CD14-positive monocyte (primary cell): ENCODE data around the gene CUEDC1. TPM values are rescaled to one million over a fixed set of nuclear protein-coding genes. Genes with fewer than 3 reads are reported as not detected.
A peak's percentile ranks its signal among the peaks of the same experiment; 100 is the strongest.

Experiments
- DNase-seq, 3 donors: peaks; one replicate each; pipeline ENCODE4 v3.0.0-alpha.2; 2011 to 2022
- H2AFZ ChIP-seq: 2 replicates; pipeline ENCODE4 v1.6.0; 2012; ENCODE audit warnings: mild to moderate bottlenecking, low read depth, low read length, inconsistent platforms; ENCODE audit not compliant: insufficient read depth, poor library complexity, severe bottlenecking
- H3K27ac ChIP-seq, 2 donors: 1 replicate in 1 of 2; 2 replicates in 1 of 2; pipeline ENCODE4 v1.5.1; 2012 to 2013; ENCODE audit warnings: low read length in 2 of 2, control low read depth in 1 of 2, inconsistent platforms in 1 of 2, low read depth in 1 of 2, mild to moderate bottlenecking in 1 of 2
- H3K27me3 ChIP-seq, 2 donors: one replicate each; pipeline versions ENCODE4 v1.6.0 to v1.6.1; 2011 to 2013; ENCODE audit warnings: low read length in 2 of 2; ENCODE audit not compliant: control insufficient read depth in 2 of 2, insufficient read depth in 2 of 2
- H3K36me3 ChIP-seq, 2 donors: replicated peaks in 1 of 2; 1 replicate in 1 of 2; 2 replicates in 1 of 2; pipeline versions ENCODE4 v1.5.1 to v1.6.1; 2012 to 2013; ENCODE audit warnings: low read length in 2 of 2, control low read depth in 1 of 2, inconsistent platforms in 1 of 2, mild to moderate bottlenecking in 1 of 2; ENCODE audit not compliant: insufficient read depth in 2 of 2, control insufficient read depth in 1 of 2
- H3K4me1 ChIP-seq, 2 donors: 1 replicate in 1 of 2; 2 replicates in 1 of 2; pipeline versions ENCODE4 v1.5.1 to v1.6.1; 2012 to 2013; ENCODE audit warnings: low read length in 2 of 2, control low read depth in 1 of 2, inconsistent platforms in 1 of 2, mild to moderate bottlenecking in 1 of 2, moderate library complexity in 1 of 2; ENCODE audit not compliant: insufficient read depth in 2 of 2, control insufficient read depth in 1 of 2
- H3K4me2 ChIP-seq: replicated peaks from 2 replicates; pipeline ENCODE3; 2012; ENCODE audit warnings: low read length, moderate library complexity, mild to moderate bottlenecking; ENCODE audit not compliant: poor library complexity, severe bottlenecking; ENCODE audit errors: extremely low read depth
- H3K4me3 ChIP-seq, 3 experiments: fragments of 200-600 bp in 1 of 3; sonication (generic) in 1 of 3; replicated peaks in 1 of 3; 1 replicate in 2 of 3; 2 replicates in 1 of 3; pipeline ENCODE4 v1.5.1; 2011 to 2013; ENCODE audit warnings: low read length in 3 of 3, mild to moderate bottlenecking in 3 of 3, control low read depth in 2 of 3, low read depth in 2 of 3, inconsistent platforms in 1 of 3, moderate library complexity in 1 of 3
- H3K79me2 ChIP-seq: 2 replicates; pipeline ENCODE4 v1.6.0; 2012; ENCODE audit warnings: mild to moderate bottlenecking, control low read depth, inconsistent platforms, low read length, moderate library complexity; ENCODE audit not compliant: insufficient read depth
- H3K9ac ChIP-seq: 2 replicates; pipeline ENCODE4 v1.6.0; 2017; ENCODE audit warnings: low read length, mild to moderate bottlenecking; ENCODE audit not compliant: insufficient read depth, poor library complexity, severe bottlenecking
- H3K9me3 ChIP-seq, 2 donors: replicated peaks in 1 of 2; 1 replicate in 1 of 2; 2 replicates in 1 of 2; pipeline versions ENCODE4 v1.5.1 to v1.6.1; 2012 to 2013; ENCODE audit warnings: low read length in 2 of 2, control low read depth in 1 of 2; ENCODE audit not compliant: control insufficient read depth in 1 of 2, insufficient read depth in 1 of 2
- H4K20me1 ChIP-seq: 2 replicates; pipeline ENCODE4 v1.6.0; 2012; ENCODE audit warnings: mild to moderate bottlenecking, low read length, control low read depth, moderate library complexity; ENCODE audit not compliant: insufficient read depth
- H3K27ac Mint-ChIP-seq, 7 donors: one replicate each; pipeline ENCODE4 v1.8.0; 2020; ENCODE audit warnings: mild to moderate bottlenecking in 7 of 7, mixed read lengths in 7 of 7, moderate library complexity in 6 of 7, inconsistent platforms in 2 of 7
- H3K27me3 Mint-ChIP-seq, 3 donors: one replicate each; pipeline ENCODE4 v1.8.0; 2021 to 2022; ENCODE audit warnings: low read depth in 3 of 3, mild to moderate bottlenecking in 3 of 3, mixed read lengths in 3 of 3, moderate library complexity in 3 of 3, inconsistent platforms in 1 of 3
- H3K36me3 Mint-ChIP-seq, 2 donors: one replicate each; pipeline ENCODE4 v1.8.0; 2020; ENCODE audit warnings: mixed read lengths in 2 of 2, inconsistent platforms in 1 of 2, mild to moderate bottlenecking in 1 of 2
- H3K4me1 Mint-ChIP-seq: one replicate; pipeline ENCODE4 v1.8.0; 2020; ENCODE audit warnings: mild to moderate bottlenecking, mixed read lengths
- H3K4me3 Mint-ChIP-seq, 2 donors: one replicate each; pipeline ENCODE4 v1.8.0; 2020; ENCODE audit warnings: mild to moderate bottlenecking in 2 of 2, mixed read lengths in 2 of 2, moderate library complexity in 1 of 2
- H3K9me3 Mint-ChIP-seq, 7 donors: one replicate each; pipeline ENCODE4 v1.8.0; 2020 to 2022; ENCODE audit warnings: mixed read lengths in 7 of 7, mild to moderate bottlenecking in 6 of 7, moderate library complexity in 6 of 7, inconsistent platforms in 2 of 7
- WGBS: methylation state at CpG from one replicate; pipeline ENCODE4 v1.1.5; 2013; ENCODE audit warnings: missing lambda C conversion rate; ENCODE audit not compliant: insufficient coverage; 5-methylcytosine and 5-hydroxymethylcytosine counted together
- intact Hi-C, 2 donors: fragments of 100-400 bp; cut with micrococcal nuclease; formaldehyde crosslinking; loops; one replicate each; pipeline versions ENCODE4 v1.15.0 to v1.15.1; 2023
- polyA plus RNA-seq, 3 donors: library from polyadenylated mRNA; depleted of rRNA in 1 of 3; unstranded in 2 of 3; stranded (reverse) in 1 of 3; fragments of 300-500 nt in 2 of 3; fragments of >200 nt in 1 of 3; fragmentation: Illumina TruSeq in 2 of 3; gene quantifications; 1 replicate in 2 of 3; 2 replicates in 1 of 3; pipeline ENCODE4 v1.2.3, GENCODE V29; 2012 to 2021
- TF ChIP-seq, protein P1 (sequence below): fragments of 200-600 bp; IDR thresholded peaks from one replicate; pipeline ENCODE4 v1.8.0; 2022; ENCODE audit warnings: antibody characterized with exemption, mild to moderate bottlenecking

The CUEDC1 gene
- polyA plus RNA-seq, 3 donors: 4.2 to 31.0 (median 4.3) TPM

DNA sequence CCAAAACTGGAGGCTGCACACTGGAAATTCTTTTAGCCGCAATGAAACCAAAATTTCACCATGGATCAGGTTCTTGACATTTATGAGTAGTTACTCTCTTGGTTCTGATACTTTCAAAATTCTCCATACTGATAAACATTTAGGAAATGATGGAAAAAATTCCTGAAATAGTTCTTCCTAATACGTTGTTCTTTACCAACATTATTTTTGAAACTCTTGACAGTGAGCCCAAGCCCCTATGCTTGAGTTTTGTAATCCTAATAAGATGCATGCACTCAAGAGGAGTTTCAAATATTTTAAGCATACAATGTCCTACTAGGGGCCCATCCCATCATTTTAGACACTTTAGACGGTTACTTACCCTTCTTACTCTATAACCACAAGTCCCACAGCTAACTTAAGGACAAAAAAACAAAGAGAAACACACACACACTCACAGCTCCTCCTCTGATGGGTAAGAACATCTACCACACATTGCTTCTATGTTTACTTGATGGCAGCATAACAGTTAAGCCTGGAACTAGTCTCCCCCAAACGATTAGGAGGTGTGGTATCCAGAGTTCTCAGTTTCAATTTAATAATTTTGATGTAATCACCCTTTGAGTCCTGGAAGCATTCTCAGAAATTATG is 29.2 kb upstream of the CUEDC1 start:
- no peak overlapping the region for H3K4me3 Mint-ChIP-seq
- H3K27me3 Mint-ChIP-seq: peaks cover 0 to 2% (median 0%) of the 10 kb centered on the region in 3 donors
- H3K4me3 ChIP-seq: no peak overlapping the region
- H4K20me1 ChIP-seq: peaks cover 79% of the 10 kb centered on the region
- H3K27me3 ChIP-seq: no peaks in the 10 kb centered on the region
- H2AFZ ChIP-seq: no peak overlapping the region
- no peak overlapping the region for H3K9ac ChIP-seq
- no peaks in the 10 kb centered on the region for H3K9me3 ChIP-seq
- H3K27ac ChIP-seq: peak overlapping the region in 1 of 2 donors; percentile 33
- H3K36me3 ChIP-seq: peaks cover 39 to 58% of the 10 kb centered on the region in 2 donors
- peaks cover 35 to 53% of the 10 kb centered on the region in 2 donors for H3K36me3 Mint-ChIP-seq
- peaks cover 62% of the 10 kb centered on the region for H3K4me1 Mint-ChIP-seq
- DNase-seq: no peak
- TF ChIP-seq, protein P1, sequence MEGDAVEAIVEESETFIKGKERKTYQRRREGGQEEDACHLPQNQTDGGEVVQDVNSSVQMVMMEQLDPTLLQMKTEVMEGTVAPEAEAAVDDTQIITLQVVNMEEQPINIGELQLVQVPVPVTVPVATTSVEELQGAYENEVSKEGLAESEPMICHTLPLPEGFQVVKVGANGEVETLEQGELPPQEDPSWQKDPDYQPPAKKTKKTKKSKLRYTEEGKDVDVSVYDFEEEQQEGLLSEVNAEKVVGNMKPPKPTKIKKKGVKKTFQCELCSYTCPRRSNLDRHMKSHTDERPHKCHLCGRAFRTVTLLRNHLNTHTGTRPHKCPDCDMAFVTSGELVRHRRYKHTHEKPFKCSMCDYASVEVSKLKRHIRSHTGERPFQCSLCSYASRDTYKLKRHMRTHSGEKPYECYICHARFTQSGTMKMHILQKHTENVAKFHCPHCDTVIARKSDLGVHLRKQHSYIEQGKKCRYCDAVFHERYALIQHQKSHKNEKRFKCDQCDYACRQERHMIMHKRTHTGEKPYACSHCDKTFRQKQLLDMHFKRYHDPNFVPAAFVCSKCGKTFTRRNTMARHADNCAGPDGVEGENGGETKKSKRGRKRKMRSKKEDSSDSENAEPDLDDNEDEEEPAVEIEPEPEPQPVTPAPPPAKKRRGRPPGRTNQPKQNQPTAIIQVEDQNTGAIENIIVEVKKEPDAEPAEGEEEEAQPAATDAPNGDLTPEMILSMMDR: no peak
- 9% methylated on average over 1 of the region's 4 CpGs for WGBS
- peaks cover 33 to 62% of the 10 kb centered on the region in 2 donors for H3K4me1 ChIP-seq
- H3K27ac Mint-ChIP-seq: no peak overlapping the region
- H3K4me2 ChIP-seq: no peak overlapping the region
- intact Hi-C loops: no loop called here
- peaks cover 90% of the 10 kb centered on the region for H3K79me2 ChIP-seq
- no peaks in the 10 kb centered on the region for H3K9me3 Mint-ChIP-seq

DNA sequence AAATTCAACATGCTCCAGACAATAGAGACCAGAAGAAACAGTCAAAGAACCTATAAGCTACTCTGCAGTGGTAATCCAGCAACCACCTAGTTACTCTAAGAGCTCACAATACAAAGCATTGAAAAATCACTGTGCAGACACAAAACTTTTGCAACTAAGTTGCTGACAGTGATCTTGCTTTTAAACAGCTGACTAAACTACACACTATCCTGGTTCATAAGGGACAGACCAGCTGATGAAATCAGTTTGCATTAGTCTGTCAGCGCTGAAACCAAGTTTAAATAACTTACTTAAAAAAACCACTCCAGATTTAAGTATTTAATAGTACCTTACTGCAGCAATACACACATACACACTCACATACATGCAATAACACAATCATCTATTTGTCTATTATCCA is 28.2 kb upstream of the CUEDC1 start:
- Histone ChIP-seq H3K79me2 (peaks cover 93% of the 10 kb centered on the region), H3K4me1 (peaks cover 25 to 53% of the 10 kb centered on the region in 2 donors), H3K4me3 (no peak overlapping the region), H3K36me3 (peaks cover 48 to 67% of the 10 kb centered on the region in 2 donors), H3K27me3 (no peaks in the 10 kb centered on the region), H3K4me2 (no peak overlapping the region), H3K9ac (no peak overlapping the region), H3K9me3 (no peaks in the 10 kb centered on the region), H4K20me1 (peaks cover 88% of the 10 kb centered on the region), H2AFZ (no peak overlapping the region), H3K27ac (peak overlapping the region in 1 of 2 donors; percentile 5)
- intact Hi-C loops: no loop called here
- no peaks in the 10 kb centered on the region for H3K9me3 Mint-ChIP-seq
- DNase-seq: no peak
- no peaks in the 10 kb centered on the region for H3K27me3 Mint-ChIP-seq
- H3K27ac Mint-ChIP-seq: peak overlapping the region in 1 of 7 donors; percentile 37
- H3K4me3 Mint-ChIP-seq: no peak overlapping the region
- WGBS: no CpG with 5 or more reads among the region's 1 CpG
- peaks cover 54% of the 10 kb centered on the region for H3K4me1 Mint-ChIP-seq
- TF ChIP-seq, protein P1: no peak
- peaks cover 44 to 61% of the 10 kb centered on the region in 2 donors for H3K36me3 Mint-ChIP-seq
